Liver (tissue), 9 donors: ENCODE measurements around the gene GALNT14. TPM values are rescaled to one million over a fixed set of nuclear protein-coding genes. Genes with fewer than 3 reads are reported as not detected.

Experiments used
- DNase-seq: peaks from one replicate; pipeline ENCODE4 v3.0.0-alpha.2; 2017; ENCODE audit warnings: low spot score
- H3K27ac ChIP-seq, 2 donors: one replicate each; pipeline ENCODE4 v1.7.0; 2013; ENCODE audit warnings: inconsistent platforms in 2 of 2, low read length in 2 of 2, control low read depth in 1 of 2, low read depth in 1 of 2, mild to moderate bottlenecking in 1 of 2
- H3K27me3 ChIP-seq, 4 donors: one replicate each; pipeline versions ENCODE4 v1.6.1 to v1.7.0; 2013; ENCODE audit warnings: low read length in 3 of 4, inconsistent platforms in 1 of 4, mild to moderate bottlenecking in 1 of 4, moderate library complexity in 1 of 4; ENCODE audit not compliant: control insufficient read depth in 4 of 4, insufficient read depth in 4 of 4
- H3K36me3 ChIP-seq, 4 donors: one replicate each; pipeline versions ENCODE4 v1.6.1 to v1.7.0; 2013; ENCODE audit warnings: low read length in 3 of 4, mild to moderate bottlenecking in 3 of 4, low read depth in 1 of 4, moderate library complexity in 1 of 4; ENCODE audit not compliant: control insufficient read depth in 4 of 4, insufficient read depth in 3 of 4
- H3K4me1 ChIP-seq, 4 donors: one replicate each; pipeline versions ENCODE4 v1.6.1 to v1.7.0; 2013; ENCODE audit warnings: low read length in 3 of 4, mild to moderate bottlenecking in 3 of 4, moderate library complexity in 1 of 4; ENCODE audit not compliant: control insufficient read depth in 4 of 4, insufficient read depth in 4 of 4
- H3K4me3 ChIP-seq, 3 donors: one replicate each; pipeline versions ENCODE4 v1.6.1 to v1.7.0; 2013; ENCODE audit warnings: low read length in 3 of 3, control low read depth in 1 of 3, low read depth in 1 of 3, mild to moderate bottlenecking in 1 of 3
- H3K9ac ChIP-seq, 2 donors: one replicate each; pipeline ENCODE4 v1.7.0; 2013; ENCODE audit warnings: low read length in 2 of 2, mild to moderate bottlenecking in 2 of 2, moderate library complexity in 2 of 2, control low read depth in 1 of 2, low read depth in 1 of 2
- H3K9me3 ChIP-seq, 4 donors: one replicate each; pipeline versions ENCODE4 v1.6.1 to v1.7.0; 2013; ENCODE audit warnings: low read length in 3 of 4; ENCODE audit not compliant: control insufficient read depth in 4 of 4
- EGR1 ChIP-seq, 2 donors: IDR thresholded peaks; 2 replicates each; pipeline ENCODE4 v1.6.1; 2016 to 2018; ENCODE audit warnings: antibody characterized with exemption in 2 of 2, low read depth in 2 of 2
- FOXA1 ChIP-seq: IDR thresholded peaks from 2 replicates; pipeline ENCODE4 v1.6.1; 2016; ENCODE audit warnings: antibody characterized with exemption
- FOXA2 ChIP-seq: IDR thresholded peaks from 2 replicates; pipeline ENCODE4 v1.6.1; 2016; ENCODE audit warnings: antibody characterized with exemption
- GABPA ChIP-seq, 2 donors: IDR thresholded peaks in 1 of 2; conservative IDR thresholded peaks in 1 of 2; 2 replicates each; pipeline ENCODE4 v1.6.1; 2016; ENCODE audit warnings: antibody characterized with exemption in 2 of 2, mild to moderate bottlenecking in 1 of 2, moderate library complexity in 1 of 2
- HNF4A ChIP-seq, 2 donors: conservative IDR thresholded peaks; 2 replicates each; pipeline ENCODE4 v1.6.1; 2016; ENCODE audit warnings: antibody characterized with exemption in 2 of 2, mild to moderate bottlenecking in 2 of 2
- HNF4G ChIP-seq: IDR thresholded peaks from 2 replicates; pipeline ENCODE4 v1.6.1; 2016; ENCODE audit warnings: antibody characterized with exemption
- JUND ChIP-seq, 2 donors: IDR thresholded peaks; 2 replicates each; pipeline ENCODE4 v1.6.1; 2016; ENCODE audit warnings: antibody characterized with exemption in 2 of 2
- MAX ChIP-seq: IDR thresholded peaks from 2 replicates; pipeline ENCODE4 v1.6.1; 2016; ENCODE audit warnings: antibody characterized with exemption
- NR2F2 ChIP-seq: IDR thresholded peaks from 2 replicates; pipeline ENCODE4 v1.6.1; 2016; ENCODE audit warnings: antibody characterized with exemption
- RAD21 ChIP-seq, 2 donors: IDR thresholded peaks; 2 replicates each; pipeline ENCODE4 v1.6.1; 2016; ENCODE audit warnings: antibody characterized with exemption in 2 of 2, mild to moderate bottlenecking in 2 of 2
- REST ChIP-seq: IDR thresholded peaks from 2 replicates; pipeline ENCODE4 v1.6.1; 2016; ENCODE audit warnings: antibody characterized with exemption, mild to moderate bottlenecking
- RXRA ChIP-seq, 2 donors: IDR thresholded peaks; 2 replicates each; pipeline ENCODE4 v1.6.1; 2017 to 2018; ENCODE audit warnings: antibody characterized with exemption in 2 of 2, mild to moderate bottlenecking in 1 of 2
- SP1 ChIP-seq: IDR thresholded peaks from 2 replicates; pipeline ENCODE4 v1.6.1; 2018; ENCODE audit warnings: antibody characterized with exemption, mild to moderate bottlenecking
- TAF1 ChIP-seq: conservative IDR thresholded peaks from 2 replicates; pipeline ENCODE4 v1.6.1; 2016; ENCODE audit warnings: antibody characterized with exemption, mild to moderate bottlenecking
- YY1 ChIP-seq: IDR thresholded peaks from 2 replicates; pipeline ENCODE4 v1.6.1; 2016; ENCODE audit warnings: antibody characterized with exemption, mild to moderate bottlenecking
- ZBTB33 ChIP-seq: IDR thresholded peaks from 2 replicates; pipeline ENCODE4 v1.6.1; 2016; ENCODE audit warnings: antibody characterized with exemption
- WGBS: extraction: QIAGEN DNeasy Blood & Tissue Kit; methylation state at CpG from one replicate; pipeline ENCODE4 v1.1.7; 2013; 5-methylcytosine and 5-hydroxymethylcytosine counted together
- polyA plus RNA-seq, 2 donors: library from polyadenylated mRNA; stranded (reverse) in 1 of 2; unstranded in 1 of 2; fragments of 200-250 nt in 1 of 2; fragments of >200 nt in 1 of 2; fragmentation: Nextera tagmentation in 1 of 2; extraction: Ambion mirVana in 1 of 2; gene quantifications; one replicate each; pipeline versions ENCODE4 v1.2.1 to v1.2.3, GENCODE V29; 2013 to 2015
- total RNA-seq, 2 donors: library from RNA; depleted of rRNA; stranded (reverse); fragments of >200 nt; gene quantifications; one replicate each; pipeline ENCODE4 v1.2.3, GENCODE V29; 2014
- TF ChIP-seq, protein P1 (sequence below): IDR thresholded peaks from 2 replicates; pipeline ENCODE4 v1.6.1; 2016; ENCODE audit warnings: antibody characterized with exemption
- TF ChIP-seq, protein P2 (sequence below): fragments of 150-350 bp; IDR thresholded peaks from 2 replicates; pipeline ENCODE4 v1.5.1; 2017; ENCODE audit warnings: improper control_type of control experiment, low read depth, low read length; ENCODE audit not compliant: missing input control
- donor health status: healthy.
- donor health status: healthy.
- donor health status: healthy.
- donor health status: healthy.
- donor health status: healthy.

The GALNT14 gene
- total and polyA plus RNA-seq, 4 donors: 0.86 to 2.0 (median 1.5) TPM

DNA sequence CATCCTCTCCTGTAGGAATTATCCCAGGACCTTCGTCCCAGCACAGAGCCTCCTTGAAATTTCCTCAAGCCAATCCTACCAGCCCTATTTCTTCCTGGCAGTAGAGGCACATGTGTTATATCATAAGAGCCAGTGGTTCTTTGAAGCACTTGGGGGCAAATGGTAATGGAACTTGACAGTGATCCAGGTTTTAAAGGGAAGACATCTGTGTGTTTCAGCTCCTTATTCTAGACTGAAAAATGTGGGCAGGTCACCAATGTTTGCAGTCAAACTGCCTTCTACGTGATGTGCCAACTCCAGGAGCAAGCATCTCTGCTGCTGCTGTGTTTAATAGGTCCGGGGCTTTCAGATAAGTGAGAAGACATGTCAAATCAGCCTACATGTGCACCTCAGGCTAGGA, 157.1 kb downstream of the GALNT14 start:
- Histone ChIP-seq H3K9ac (no peak overlapping the region), H3K9me3 (no peaks in the 10 kb centered on the region), H3K27ac (no peak overlapping the region), H3K4me1 (no peaks in the 10 kb centered on the region), H3K36me3 (no peaks in the 10 kb centered on the region), H3K4me3 (no peak overlapping the region), H3K27me3 (peaks cover 0 to 3% (median 0%) of the 10 kb centered on the region in 4 donors)
- TF ChIP-seq RAD21 (IDR thresholded peaks at IDR 0.05) (no peak), YY1 (no peak), ZBTB33 (no peak), REST (no peak), TAF1 (no peak), GABPA (IDR thresholded peaks at IDR 0.05 in 1 of 2, conservative IDR thresholded peaks at IDR 0.05 in 1 of 2) (no peak), HNF4G (no peak), HNF4A (conservative IDR thresholded peaks at IDR 0.05) (no peak), RXRA (IDR thresholded peaks at IDR 0.05) (no peak), FOXA1 (no peak), SP1 (no peak), FOXA2 (no peak), EGR1 (IDR thresholded peaks at IDR 0.05; ENCODE audit: low read depth in 2 of 2) (no peak), JUND (IDR thresholded peaks at IDR 0.05) (no peak), MAX (no peak), NR2F2 (no peak)
- TF ChIP-seq, protein P1, sequence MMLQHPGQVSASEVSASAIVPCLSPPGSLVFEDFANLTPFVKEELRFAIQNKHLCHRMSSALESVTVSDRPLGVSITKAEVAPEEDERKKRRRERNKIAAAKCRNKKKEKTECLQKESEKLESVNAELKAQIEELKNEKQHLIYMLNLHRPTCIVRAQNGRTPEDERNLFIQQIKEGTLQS: no peak
- TF ChIP-seq, protein P2, sequence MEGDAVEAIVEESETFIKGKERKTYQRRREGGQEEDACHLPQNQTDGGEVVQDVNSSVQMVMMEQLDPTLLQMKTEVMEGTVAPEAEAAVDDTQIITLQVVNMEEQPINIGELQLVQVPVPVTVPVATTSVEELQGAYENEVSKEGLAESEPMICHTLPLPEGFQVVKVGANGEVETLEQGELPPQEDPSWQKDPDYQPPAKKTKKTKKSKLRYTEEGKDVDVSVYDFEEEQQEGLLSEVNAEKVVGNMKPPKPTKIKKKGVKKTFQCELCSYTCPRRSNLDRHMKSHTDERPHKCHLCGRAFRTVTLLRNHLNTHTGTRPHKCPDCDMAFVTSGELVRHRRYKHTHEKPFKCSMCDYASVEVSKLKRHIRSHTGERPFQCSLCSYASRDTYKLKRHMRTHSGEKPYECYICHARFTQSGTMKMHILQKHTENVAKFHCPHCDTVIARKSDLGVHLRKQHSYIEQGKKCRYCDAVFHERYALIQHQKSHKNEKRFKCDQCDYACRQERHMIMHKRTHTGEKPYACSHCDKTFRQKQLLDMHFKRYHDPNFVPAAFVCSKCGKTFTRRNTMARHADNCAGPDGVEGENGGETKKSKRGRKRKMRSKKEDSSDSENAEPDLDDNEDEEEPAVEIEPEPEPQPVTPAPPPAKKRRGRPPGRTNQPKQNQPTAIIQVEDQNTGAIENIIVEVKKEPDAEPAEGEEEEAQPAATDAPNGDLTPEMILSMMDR: no peak
- 82% methylated on average over 3 of the region's 3 CpGs for WGBS
- DNase-seq: no peak
